HEK293 (cell line): ENCODE measurements around the gene WDTC1.

ENCODE experiments used
- CTCF ChIP-seq: fragments of 450-650 bp; formaldehyde crosslinking; IDR thresholded peaks from 2 replicates; pipeline ENCODE4 v1.5.1; 2016; ENCODE audit warnings: missing biosample characterization, missing genetic modification characterization
- KLF16 ChIP-seq: fragments of 450-650 bp; formaldehyde crosslinking; IDR thresholded peaks from 2 replicates; pipeline ENCODE4 v1.5.1; 2017; ENCODE audit warnings: missing biosample characterization, missing genetic modification characterization
- RBAK ChIP-seq: fragments of 450-650 bp; formaldehyde crosslinking; IDR thresholded peaks from 2 replicates; pipeline ENCODE4 v1.5.1; 2016; ENCODE audit warnings: missing biosample characterization, missing genetic modification characterization
- YY1 ChIP-seq: fragments of 450-650 bp; formaldehyde crosslinking; IDR thresholded peaks from 2 replicates; pipeline ENCODE4 v1.5.1; 2018; ENCODE audit warnings: missing biosample characterization, missing genetic modification characterization
- ZBTB17 ChIP-seq: fragments of 450-650 bp; formaldehyde crosslinking; IDR thresholded peaks from 2 replicates; pipeline ENCODE4 v1.5.1; 2016; ENCODE audit warnings: missing biosample characterization, missing genetic modification characterization
- ZNF121 ChIP-seq: fragments of 450-650 bp; formaldehyde crosslinking; IDR thresholded peaks from 2 replicates; pipeline ENCODE4 v1.5.1; 2016; ENCODE audit warnings: missing biosample characterization, missing genetic modification characterization
- ZNF133 ChIP-seq: fragments of 450-650 bp; formaldehyde crosslinking; IDR thresholded peaks from 2 replicates; pipeline ENCODE4 v1.5.1; 2016; ENCODE audit warnings: missing biosample characterization, missing genetic modification characterization
- ZNF544 ChIP-seq: fragments of 450-650 bp; formaldehyde crosslinking; IDR thresholded peaks from 2 replicates; pipeline ENCODE4 v1.5.0; 2017; ENCODE audit warnings: missing biosample characterization, missing genetic modification characterization
- ZNF776 ChIP-seq: fragments of 450-650 bp; formaldehyde crosslinking; IDR thresholded peaks from 2 replicates; pipeline ENCODE4 v1.5.0; 2017; ENCODE audit warnings: missing biosample characterization, missing genetic modification characterization, borderline replicate concordance
- TF ChIP-seq, protein P1 (sequence below): fragments of 450-650 bp; formaldehyde crosslinking; IDR thresholded peaks from 2 replicates; pipeline ENCODE4 v1.5.1; 2016; ENCODE audit warnings: missing biosample characterization, missing genetic modification characterization
- TF ChIP-seq, protein P2 (sequence below): fragments of 450-650 bp; formaldehyde crosslinking; IDR thresholded peaks from 2 replicates; pipeline ENCODE4 v1.5.1; 2016; ENCODE audit warnings: missing biosample characterization, missing genetic modification characterization, low read depth

- TF ChIP-seq, protein P1, sequence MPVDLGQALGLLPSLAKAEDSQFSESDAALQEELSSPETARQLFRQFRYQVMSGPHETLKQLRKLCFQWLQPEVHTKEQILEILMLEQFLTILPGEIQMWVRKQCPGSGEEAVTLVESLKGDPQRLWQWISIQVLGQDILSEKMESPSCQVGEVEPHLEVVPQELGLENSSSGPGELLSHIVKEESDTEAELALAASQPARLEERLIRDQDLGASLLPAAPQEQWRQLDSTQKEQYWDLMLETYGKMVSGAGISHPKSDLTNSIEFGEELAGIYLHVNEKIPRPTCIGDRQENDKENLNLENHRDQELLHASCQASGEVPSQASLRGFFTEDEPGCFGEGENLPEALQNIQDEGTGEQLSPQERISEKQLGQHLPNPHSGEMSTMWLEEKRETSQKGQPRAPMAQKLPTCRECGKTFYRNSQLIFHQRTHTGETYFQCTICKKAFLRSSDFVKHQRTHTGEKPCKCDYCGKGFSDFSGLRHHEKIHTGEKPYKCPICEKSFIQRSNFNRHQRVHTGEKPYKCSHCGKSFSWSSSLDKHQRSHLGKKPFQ (tag by site-specific recombination) = no peak
- TF ChIP-seq ZNF133 (tag by site-specific recombination) (no peak), RBAK (tag by site-specific recombination) (no peak), CTCF (tag by site-specific recombination) (no peak), ZNF544 (no peak), YY1 (tag by site-specific recombination) (no peak), ZBTB17 (tag by site-specific recombination) (no peak), ZNF776 (tag by site-specific recombination) (no peak), ZNF121 (tag by site-specific recombination) (no peak), KLF16 (peak; percentile 74; the same call in 1 of the 2 replicates)
- TF ChIP-seq, protein P2, sequence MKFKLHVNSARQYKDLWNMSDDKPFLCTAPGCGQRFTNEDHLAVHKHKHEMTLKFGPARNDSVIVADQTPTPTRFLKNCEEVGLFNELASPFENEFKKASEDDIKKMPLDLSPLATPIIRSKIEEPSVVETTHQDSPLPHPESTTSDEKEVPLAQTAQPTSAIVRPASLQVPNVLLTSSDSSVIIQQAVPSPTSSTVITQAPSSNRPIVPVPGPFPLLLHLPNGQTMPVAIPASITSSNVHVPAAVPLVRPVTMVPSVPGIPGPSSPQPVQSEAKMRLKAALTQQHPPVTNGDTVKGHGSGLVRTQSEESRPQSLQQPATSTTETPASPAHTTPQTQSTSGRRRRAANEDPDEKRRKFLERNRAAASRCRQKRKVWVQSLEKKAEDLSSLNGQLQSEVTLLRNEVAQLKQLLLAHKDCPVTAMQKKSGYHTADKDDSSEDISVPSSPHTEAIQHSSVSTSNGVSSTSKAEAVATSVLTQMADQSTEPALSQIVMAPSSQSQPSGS = no peak
Measured at GRCh38 chr1:27348861-27349783, 114.7 kb downstream of the WDTC1 start.
